ENCODE data around the gene OPCML.

Gene OPCML

DNA sequence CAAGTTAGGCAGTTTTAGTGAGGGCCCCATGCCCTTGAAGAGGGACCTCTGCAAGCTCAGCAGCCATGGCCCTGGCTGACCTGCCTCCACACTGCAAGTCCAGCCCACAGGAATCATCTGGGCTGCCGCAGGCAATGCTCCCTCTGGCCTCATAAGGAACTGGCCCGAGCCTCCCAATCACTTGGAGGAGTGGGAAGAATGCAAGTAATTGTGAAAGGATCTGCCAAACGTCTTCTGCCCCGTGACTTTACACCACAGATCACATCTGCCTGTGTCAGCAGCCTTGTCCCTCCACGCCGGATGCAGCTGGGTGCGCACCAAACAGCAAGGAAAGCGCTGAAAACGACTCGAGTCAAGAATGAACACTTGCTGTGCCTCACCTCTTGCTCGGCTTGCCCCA, 23.8 kb downstream of the OPCML start:
- TF ChIP-seq, protein P1, sequence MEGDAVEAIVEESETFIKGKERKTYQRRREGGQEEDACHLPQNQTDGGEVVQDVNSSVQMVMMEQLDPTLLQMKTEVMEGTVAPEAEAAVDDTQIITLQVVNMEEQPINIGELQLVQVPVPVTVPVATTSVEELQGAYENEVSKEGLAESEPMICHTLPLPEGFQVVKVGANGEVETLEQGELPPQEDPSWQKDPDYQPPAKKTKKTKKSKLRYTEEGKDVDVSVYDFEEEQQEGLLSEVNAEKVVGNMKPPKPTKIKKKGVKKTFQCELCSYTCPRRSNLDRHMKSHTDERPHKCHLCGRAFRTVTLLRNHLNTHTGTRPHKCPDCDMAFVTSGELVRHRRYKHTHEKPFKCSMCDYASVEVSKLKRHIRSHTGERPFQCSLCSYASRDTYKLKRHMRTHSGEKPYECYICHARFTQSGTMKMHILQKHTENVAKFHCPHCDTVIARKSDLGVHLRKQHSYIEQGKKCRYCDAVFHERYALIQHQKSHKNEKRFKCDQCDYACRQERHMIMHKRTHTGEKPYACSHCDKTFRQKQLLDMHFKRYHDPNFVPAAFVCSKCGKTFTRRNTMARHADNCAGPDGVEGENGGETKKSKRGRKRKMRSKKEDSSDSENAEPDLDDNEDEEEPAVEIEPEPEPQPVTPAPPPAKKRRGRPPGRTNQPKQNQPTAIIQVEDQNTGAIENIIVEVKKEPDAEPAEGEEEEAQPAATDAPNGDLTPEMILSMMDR (conservative IDR thresholded peaks at IDR 0.05; ENCODE audit: low read depth, low read length): no peak
- Histone ChIP-seq H4K20me1 (ENCODE audit: insufficient read depth) (no peaks in the 10 kb centered on the region), H3K27ac (no peak overlapping the region), H3K9ac (no peak overlapping the region), H3K27me3 (ENCODE audit: insufficient read depth, low read depth) (no peaks in the 10 kb centered on the region), H2AFZ (ENCODE audit: low read depth) (no peak overlapping the region), H3K4me1 (ENCODE audit: low read depth, poor library complexity, severe bottlenecking) (no peaks in the 10 kb centered on the region), H3K4me3 (IDR thresholded peaks at IDR 0.05; ENCODE audit: insufficient read depth, low read depth, low read length) (no peak overlapping the region), H3K4me2 (no peak overlapping the region), H3K36me3 (ENCODE audit: insufficient read depth) (no peaks in the 10 kb centered on the region), H3K79me2 (ENCODE audit: insufficient read depth, low read depth) (no peaks in the 10 kb centered on the region)

DNA sequence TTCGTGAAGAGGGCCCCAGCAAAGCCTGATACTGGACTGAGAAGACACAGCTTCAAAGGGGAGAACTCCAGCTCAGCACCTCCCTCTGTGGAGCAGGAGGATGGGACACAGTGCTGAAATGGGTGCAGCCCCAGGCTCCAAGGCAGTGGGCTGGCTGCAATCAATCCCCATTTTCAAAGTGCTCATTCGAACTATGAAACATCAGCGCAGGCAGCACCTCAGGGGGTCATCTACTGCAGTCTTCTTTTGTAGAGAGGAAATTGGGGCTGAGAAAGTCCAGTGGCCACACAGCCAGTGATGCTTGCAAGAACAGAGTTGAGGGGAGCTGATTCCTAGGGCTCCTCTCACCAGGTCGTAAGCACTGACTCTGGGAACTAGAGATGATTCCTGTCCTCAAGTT, 25.1 kb downstream of the OPCML start:
- no peaks in the 10 kb centered on the region for H4K20me1 ChIP-seq (ENCODE audit: insufficient read depth)
- H3K4me3 ChIP-seq (IDR thresholded peaks at IDR 0.05; ENCODE audit: insufficient read depth, low read depth, low read length): no peak overlapping the region
- H3K4me2 ChIP-seq: no peak overlapping the region
- H3K9ac ChIP-seq: no peak overlapping the region
- H3K27ac ChIP-seq: no peak overlapping the region
- H3K27me3 ChIP-seq (ENCODE audit: insufficient read depth, low read depth): no peaks in the 10 kb centered on the region
- no peaks in the 10 kb centered on the region for H3K79me2 ChIP-seq (ENCODE audit: insufficient read depth, low read depth)
- no peaks in the 10 kb centered on the region for H3K4me1 ChIP-seq (ENCODE audit: low read depth, poor library complexity, severe bottlenecking)
- H2AFZ ChIP-seq (ENCODE audit: low read depth): no peak overlapping the region
- TF ChIP-seq, protein P1 (conservative IDR thresholded peaks at IDR 0.05; ENCODE audit: low read depth, low read length): no peak
- no peaks in the 10 kb centered on the region for H3K36me3 ChIP-seq (ENCODE audit: insufficient read depth)

DNA sequence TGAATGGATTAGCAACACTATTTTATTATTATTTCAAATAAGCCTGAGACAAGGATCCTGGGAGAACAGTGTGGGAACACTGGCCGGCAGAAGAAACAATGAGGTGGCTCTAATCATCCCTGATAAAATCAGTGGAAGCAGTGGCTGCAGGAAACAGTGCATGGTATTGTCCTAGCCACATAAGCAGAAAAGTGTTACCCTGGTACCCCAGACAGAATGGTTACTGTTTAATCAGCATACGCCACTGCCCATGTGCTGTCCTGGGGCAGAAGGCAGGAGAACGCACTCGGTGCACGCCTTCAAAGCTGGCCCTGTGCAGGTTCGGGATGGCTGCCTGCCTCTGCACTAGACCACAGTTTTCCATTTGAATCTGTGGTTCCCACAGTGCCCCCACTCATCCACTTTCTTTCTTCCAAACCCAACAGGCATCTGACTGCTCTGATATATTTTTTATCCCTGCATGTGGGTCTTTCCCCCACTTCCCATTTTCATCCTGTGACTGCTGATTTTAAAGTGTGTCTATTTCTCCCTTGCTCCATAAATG, 25.7 kb downstream of the OPCML start:
- H3K4me1 ChIP-seq (ENCODE audit: low read depth, poor library complexity, severe bottlenecking): no peaks in the 10 kb centered on the region
- no peak overlapping the region for H3K4me2 ChIP-seq
- TF ChIP-seq, protein P1 (conservative IDR thresholded peaks at IDR 0.05; ENCODE audit: low read depth, low read length): no peak

DNA sequence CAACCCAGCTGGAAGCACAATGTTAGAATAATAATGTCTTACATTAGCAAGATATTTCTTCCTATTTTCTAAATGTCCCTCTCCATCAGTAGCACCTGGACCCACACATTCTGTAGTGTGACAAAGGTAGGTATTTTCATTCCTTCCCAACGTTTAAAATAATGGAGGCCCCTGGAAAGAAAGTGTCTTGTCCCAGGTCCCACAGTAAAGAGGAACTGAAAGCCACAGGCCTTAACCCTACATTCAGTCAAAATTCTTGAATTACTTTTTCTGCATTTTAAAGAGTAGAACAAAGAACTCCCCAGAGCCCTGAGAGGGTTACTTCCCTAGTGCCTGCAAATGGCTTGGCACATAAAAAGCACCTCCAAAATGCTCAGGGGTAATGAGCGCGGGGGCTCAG, 26.3 kb downstream of the OPCML start:
- Histone ChIP-seq H3K27ac (no peak overlapping the region), H3K79me2 (ENCODE audit: insufficient read depth, low read depth) (no peaks in the 10 kb centered on the region), H3K27me3 (ENCODE audit: insufficient read depth, low read depth) (no peaks in the 10 kb centered on the region), H3K4me2 (no peak overlapping the region), H3K4me3 (IDR thresholded peaks at IDR 0.05; ENCODE audit: insufficient read depth, low read depth, low read length) (no peak overlapping the region), H4K20me1 (ENCODE audit: insufficient read depth) (no peaks in the 10 kb centered on the region), H2AFZ (ENCODE audit: low read depth) (no peak overlapping the region), H3K36me3 (ENCODE audit: insufficient read depth) (no peaks in the 10 kb centered on the region), H3K4me1 (ENCODE audit: low read depth, poor library complexity, severe bottlenecking) (no peaks in the 10 kb centered on the region), H3K9ac (no peak overlapping the region)
- TF ChIP-seq, protein P1 (conservative IDR thresholded peaks at IDR 0.05; ENCODE audit: low read depth, low read length): no peak

More for the DNA sequence above, 25.7 kb downstream of the OPCML start:
- H3K27me3 ChIP-seq (ENCODE audit: insufficient read depth, low read depth): no peaks in the 10 kb centered on the region
- H3K4me3 ChIP-seq (IDR thresholded peaks at IDR 0.05; ENCODE audit: insufficient read depth, low read depth, low read length): no peak overlapping the region
- H4K20me1 ChIP-seq (ENCODE audit: insufficient read depth): no peaks in the 10 kb centered on the region
- no peak overlapping the region for H3K27ac ChIP-seq
- no peaks in the 10 kb centered on the region for H3K36me3 ChIP-seq (ENCODE audit: insufficient read depth)
- no peak overlapping the region for H2AFZ ChIP-seq (ENCODE audit: low read depth)
- H3K9ac ChIP-seq: no peak overlapping the region
- no peaks in the 10 kb centered on the region for H3K79me2 ChIP-seq (ENCODE audit: insufficient read depth, low read depth)

All from KMS-11 (cell line).